ENCODE data around the gene VLDLR.

The VLDLR gene

GRCh38 chr9:2602704-2603116, 18.9 kb upstream of the VLDLR start:
- Histone ChIP-seq H3K4me3 (replicated peaks; ENCODE audit: low read depth, low read length) (no peak overlapping the region), H3K27me3 (replicated peaks; ENCODE audit: control insufficient read depth, insufficient read depth, low read length) (no peaks in the 10 kb centered on the region), H3K36me3 (ENCODE audit: control insufficient read depth, insufficient read depth, low read length) (no peaks in the 10 kb centered on the region)
- DNase-seq (ENCODE audit: extremely low read depth, insufficient read length), result no peak
- TF ChIP-seq CTCF (IDR thresholded peaks at IDR 0.05; ENCODE audit: insufficient read depth, low read length, poor library complexity, severe bottlenecking), result no peak

GRCh38 chr9:2603621-2604020, 18.0 kb upstream of the VLDLR start:
- no peaks in the 10 kb centered on the region for H3K27me3 ChIP-seq (replicated peaks; ENCODE audit: control insufficient read depth, insufficient read depth, low read length)
- H3K36me3 ChIP-seq (ENCODE audit: control insufficient read depth, insufficient read depth, low read length), result no peaks in the 10 kb centered on the region
- no peak for DNase-seq (ENCODE audit: extremely low read depth, insufficient read length)
- TF ChIP-seq CTCF (IDR thresholded peaks at IDR 0.05; ENCODE audit: insufficient read depth, low read length, poor library complexity, severe bottlenecking), result no peak
- H3K4me3 ChIP-seq (replicated peaks; ENCODE audit: low read depth, low read length), result no peak overlapping the region

- no peak for TF ChIP-seq CTCF (IDR thresholded peaks at IDR 0.05; ENCODE audit: insufficient read depth, low read length, poor library complexity, severe bottlenecking)
- DNase-seq (ENCODE audit: extremely low read depth, insufficient read length), result no peak
- no peak overlapping the region for H3K4me3 ChIP-seq (replicated peaks; ENCODE audit: low read depth, low read length)
- no peaks in the 10 kb centered on the region for H3K36me3 ChIP-seq (ENCODE audit: control insufficient read depth, insufficient read depth, low read length)
- no peaks in the 10 kb centered on the region for H3K27me3 ChIP-seq (replicated peaks; ENCODE audit: control insufficient read depth, insufficient read depth, low read length)
Observed at GRCh38 chr9:2605246-2605645, 16.3 kb upstream of the VLDLR start.

- no peak overlapping the region for H3K4me3 ChIP-seq (replicated peaks; ENCODE audit: low read depth, low read length)
- H3K36me3 ChIP-seq (ENCODE audit: control insufficient read depth, insufficient read depth, low read length), result no peaks in the 10 kb centered on the region
- no peak for TF ChIP-seq CTCF (IDR thresholded peaks at IDR 0.05; ENCODE audit: insufficient read depth, low read length, poor library complexity, severe bottlenecking)
- DNase-seq (ENCODE audit: extremely low read depth, insufficient read length), result no peak
- no peaks in the 10 kb centered on the region for H3K27me3 ChIP-seq (replicated peaks; ENCODE audit: control insufficient read depth, insufficient read depth, low read length)
Observed at GRCh38 chr9:2608276-2608675, 13.3 kb upstream of the VLDLR start.

DNA sequence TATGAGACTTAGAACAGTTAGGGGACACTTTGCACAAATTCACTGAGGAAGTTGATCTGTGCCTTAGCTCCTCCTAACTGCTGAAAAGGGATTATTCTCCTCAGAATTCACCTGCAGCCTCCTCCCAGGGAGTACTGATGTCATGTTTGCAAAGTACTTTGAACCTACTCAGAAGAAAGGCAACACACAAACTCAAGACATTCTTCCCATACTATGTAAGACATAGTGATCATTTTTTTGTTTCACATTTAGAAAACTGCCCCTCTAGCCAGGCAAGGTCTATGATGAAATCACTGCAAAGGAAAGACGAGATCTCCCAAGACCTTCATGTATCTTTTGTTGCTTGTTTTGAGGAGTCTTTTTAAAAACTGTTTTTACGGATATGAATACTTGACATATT, 10.6 kb upstream of the VLDLR start:
- TF ChIP-seq CTCF (IDR thresholded peaks at IDR 0.05; ENCODE audit: insufficient read depth, low read length, poor library complexity, severe bottlenecking), result no peak
- Histone ChIP-seq H3K4me3 (replicated peaks; ENCODE audit: low read depth, low read length) (no peak overlapping the region), H3K27me3 (replicated peaks; ENCODE audit: control insufficient read depth, insufficient read depth, low read length) (no peaks in the 10 kb centered on the region), H3K36me3 (ENCODE audit: control insufficient read depth, insufficient read depth, low read length) (no peaks in the 10 kb centered on the region)
- no peak for DNase-seq (ENCODE audit: extremely low read depth, insufficient read length)

DNA sequence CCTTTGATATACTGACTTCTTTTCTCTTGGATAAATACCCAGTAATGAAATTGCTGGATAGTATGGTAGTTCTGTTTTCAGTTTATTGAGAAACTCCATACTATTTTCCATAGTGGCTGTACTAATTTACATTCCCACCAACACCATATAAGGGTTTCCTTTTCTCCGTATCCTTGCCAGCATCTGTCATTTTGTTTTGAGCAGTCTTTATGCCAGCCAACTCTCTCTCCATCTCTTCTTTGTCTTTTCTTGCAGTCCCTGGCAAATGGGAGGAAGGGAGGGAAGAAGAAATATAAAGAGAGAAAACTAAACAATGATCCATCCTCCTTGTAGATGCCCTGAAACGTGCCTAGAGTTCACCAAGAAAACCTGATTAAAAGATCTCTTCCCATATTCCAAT, 9.6 kb upstream of the VLDLR start:
- Histone ChIP-seq H3K36me3 (ENCODE audit: control insufficient read depth, insufficient read depth, low read length) (no peaks in the 10 kb centered on the region), H3K27me3 (replicated peaks; ENCODE audit: control insufficient read depth, insufficient read depth, low read length) (no peaks in the 10 kb centered on the region), H3K4me3 (replicated peaks; ENCODE audit: low read depth, low read length) (no peak overlapping the region)
- TF ChIP-seq CTCF (IDR thresholded peaks at IDR 0.05; ENCODE audit: insufficient read depth, low read length, poor library complexity, severe bottlenecking), result no peak
- no peak for DNase-seq (ENCODE audit: extremely low read depth, insufficient read length)
